Aortic smooth muscle cell (primary cell): ENCODE results near the gene MALSU1. TPM values are rescaled to one million over a fixed set of nuclear protein-coding genes. Genes with fewer than 3 reads are reported as not detected.

Source experiments
- total RNA-seq: library from RNA; depleted of rRNA; stranded (reverse); fragments of >200 nt; gene quantifications from 2 replicates; pipeline ENCODE4 v1.2.3, GENCODE V29; 2014

Gene MALSU1
- total RNA-seq: 110 and 111 TPM in 2 replicates

DNA sequence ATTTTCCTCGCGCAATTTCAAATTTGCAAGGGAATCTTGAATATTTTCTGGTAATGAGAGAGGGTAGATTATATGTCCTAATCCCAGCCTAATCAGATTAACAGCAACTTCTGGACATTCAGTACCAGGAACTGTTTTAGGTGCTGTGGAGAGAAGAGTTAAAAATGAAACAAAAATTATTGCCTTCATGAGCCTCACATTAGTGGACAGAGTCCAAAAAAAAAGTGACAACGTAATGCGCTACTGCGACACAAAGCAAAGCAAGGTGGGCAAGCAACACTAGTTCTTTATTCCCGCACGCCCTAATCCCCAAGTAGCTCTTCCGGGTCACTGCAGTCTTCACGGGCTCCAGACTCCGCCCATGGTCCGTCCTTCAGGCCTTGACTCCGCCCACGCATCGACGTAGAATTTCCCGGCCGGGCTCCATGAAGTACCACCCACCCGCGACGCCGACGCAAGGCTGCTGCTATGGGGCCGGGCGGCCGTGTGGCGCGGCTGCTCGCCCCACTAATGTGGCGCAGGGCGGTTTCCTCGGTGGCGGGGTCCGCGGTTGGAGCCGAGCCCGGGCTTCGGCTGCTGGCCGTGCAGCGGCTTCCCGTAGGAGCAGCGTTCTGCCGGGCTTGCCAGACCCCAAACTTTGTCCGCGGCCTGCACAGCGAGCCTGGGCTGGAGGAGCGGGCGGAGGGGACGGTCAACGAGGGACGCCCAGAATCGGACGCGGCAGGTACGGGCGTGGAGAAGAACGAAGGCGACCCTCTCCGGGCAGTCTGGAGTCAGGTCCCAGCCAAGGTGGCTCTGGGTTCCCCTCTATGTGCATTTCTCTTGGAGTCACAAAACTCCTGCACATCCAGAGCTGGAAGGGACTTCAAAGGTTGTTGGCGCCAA lies at the start of gene MALSU1:
TSS of gene MALSU1 (plus strand) at position 455 of the 885 bp plus-strand sequence. CDS start at position 469, 14 bp downstream.

Other genes starting within 250 kb of the MALSU1 start
- gene KLHL7, start 193.6 kb upstream of the MALSU1 start, total RNA-seq: 21.4 and 29.2 TPM in 2 replicates
- 23.6 and 28.0 TPM in 2 replicates for gene NUP42, start 117.3 kb upstream of the MALSU1 start, total RNA-seq
- gene GPNMB, start 52.6 kb upstream of the MALSU1 start, total RNA-seq: 172 and 285 TPM in 2 replicates
- 17.6 and 17.9 TPM in 2 replicates for gene IGF2BP3, start 171.2 kb downstream of the MALSU1 start, total RNA-seq
- gene TRA2A, start 232.6 kb downstream of the MALSU1 start, total RNA-seq: 29.5 and 36.6 TPM in 2 replicates